DOHH2 (cell line): ENCODE measurements around the gene MAPRE3.

Source experiments
- H3F3A ChIP-seq: fragments of 200-600 bp; sonication (generic), shearing (Covaris generic); 2 replicates; pipeline ENCODE4 v1.6.0; 2016; ENCODE audit warnings: antibody characterized with exemption, mild to moderate bottlenecking; ENCODE audit not compliant: control insufficient read depth, insufficient read depth
- H3K27ac ChIP-seq: fragments of 200-600 bp; sonication (generic); 2 replicates; pipeline ENCODE4 v1.5.1; 2014; ENCODE audit warnings: low read depth, mild to moderate bottlenecking, low read length, moderate library complexity
- H3K27me3 ChIP-seq: fragments of 200-600 bp; sonication (generic); 2 replicates; pipeline ENCODE4 v1.6.1; 2014; ENCODE audit warnings: mild to moderate bottlenecking, low read length, mixed read lengths; ENCODE audit not compliant: control insufficient read depth
- H3K36me3 ChIP-seq: fragments of 200-600 bp; sonication (generic); 2 replicates; pipeline ENCODE4 v1.6.1; 2014; ENCODE audit warnings: mild to moderate bottlenecking, low read length, moderate library complexity, mixed read lengths; ENCODE audit not compliant: control insufficient read depth
- H3K4me1 ChIP-seq: fragments of 200-600 bp; sonication (generic); 2 replicates; pipeline ENCODE4 v1.6.1; 2014; ENCODE audit warnings: mild to moderate bottlenecking, low read length, mixed read lengths; ENCODE audit not compliant: control insufficient read depth
- H3K4me2 ChIP-seq: fragments of 200-600 bp; sonication (generic); 2 replicates; pipeline ENCODE4 v1.6.0; 2014; ENCODE audit warnings: mild to moderate bottlenecking, low read length, moderate library complexity
- H3K4me3 ChIP-seq: fragments of 200-600 bp; sonication (generic); 2 replicates; pipeline ENCODE4 v1.5.1; 2014; ENCODE audit warnings: mild to moderate bottlenecking, low read length, mixed read lengths
- H3K79me2 ChIP-seq: fragments of 200-600 bp; sonication (generic); 2 replicates; pipeline ENCODE4 v1.6.1; 2014; ENCODE audit warnings: mild to moderate bottlenecking, low read length, mixed read lengths; ENCODE audit not compliant: control insufficient read depth
- H3K9me2 ChIP-seq: fragments of 200-600 bp; sonication (generic); replicated peaks from 2 replicates; pipeline ENCODE4 v1.6.1; 2014; ENCODE audit warnings: mild to moderate bottlenecking, low read length, mixed read lengths; ENCODE audit not compliant: control insufficient read depth
- H3K9me3 ChIP-seq: fragments of 200-600 bp; sonication (generic); 2 replicates; pipeline ENCODE4 v1.6.1; 2014; ENCODE audit warnings: antibody characterized with exemption, low read length, mixed read lengths; ENCODE audit not compliant: control insufficient read depth, insufficient read depth
- H4K20me1 ChIP-seq: fragments of 200-600 bp; sonication (generic); 2 replicates; pipeline ENCODE4 v1.6.0; 2014; ENCODE audit warnings: low read depth, mild to moderate bottlenecking, antibody characterized with exemption, low read length, moderate library complexity; ENCODE audit not compliant: control insufficient read depth, insufficient read depth
- EZH2phosphoT487 ChIP-seq: fragments of 200-600 bp; sonication (generic); IDR thresholded peaks from 2 replicates; pipeline ENCODE4 v1.6.1; 2017; ENCODE audit warnings: borderline replicate concordance, mild to moderate bottlenecking, antibody characterized with exemption, low read length, moderate library complexity, mixed read lengths
- TF ChIP-seq, protein P1 (sequence below): fragments of 200-600 bp; sonication (generic); IDR thresholded peaks from one replicate; pipeline ENCODE4 v1.5.1; 2014; ENCODE audit warnings: antibody characterized with exemption, mild to moderate bottlenecking, low read depth, low read length; ENCODE audit not compliant: poor library complexity, severe bottlenecking

Gene MAPRE3

DNA sequence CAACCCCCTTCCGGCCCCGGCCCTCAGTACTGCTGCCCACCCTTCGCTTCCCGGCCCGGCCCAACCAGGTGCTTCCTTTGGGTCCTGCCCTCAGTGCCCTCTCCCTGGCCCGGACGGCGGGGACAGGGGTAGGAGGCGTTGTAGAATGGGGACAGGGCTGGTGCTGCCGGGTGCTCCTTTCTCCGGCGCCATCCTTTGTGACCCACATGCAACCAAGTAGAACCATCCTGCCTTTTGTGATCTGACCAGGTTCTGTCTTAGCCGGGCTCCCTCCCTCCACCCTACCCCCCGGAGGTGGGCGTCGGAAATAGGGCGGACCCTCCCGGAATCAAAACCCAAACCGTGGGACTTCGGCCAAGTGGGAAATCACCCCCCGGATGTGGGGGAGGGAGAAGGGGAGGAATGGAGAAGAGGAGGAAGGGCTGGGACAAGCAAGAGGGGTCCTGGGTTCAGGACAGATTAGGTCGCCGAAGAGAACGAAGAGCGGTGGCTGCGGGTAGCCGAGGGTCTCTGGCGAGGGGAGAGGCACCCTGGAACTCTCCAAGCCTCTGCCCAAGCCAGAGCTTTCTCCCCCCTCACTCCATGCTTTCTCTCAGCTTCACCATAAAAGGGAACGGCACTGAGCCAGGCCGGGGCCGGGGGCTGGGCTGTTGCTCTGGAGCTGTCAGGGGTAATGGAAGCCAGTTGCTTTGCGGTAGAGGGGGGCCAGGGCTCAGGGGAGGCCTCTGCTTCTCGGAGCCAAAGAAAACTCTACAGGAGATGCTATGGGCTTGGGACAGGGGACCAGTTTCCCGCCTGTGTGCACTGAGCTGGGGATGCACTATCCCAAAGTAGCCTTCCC lies 101.8 kb downstream of the MAPRE3 start:
- peaks cover 15% of the 10 kb centered on the region; the same call in 1 of the 2 replicates for H3F3A ChIP-seq
- no peaks in the 10 kb centered on the region for H3K27me3 ChIP-seq
- peaks cover 42% of the 10 kb centered on the region for H3K36me3 ChIP-seq
- H3K27ac ChIP-seq: no peak overlapping the region
- H3K9me2 ChIP-seq: no peaks in the 10 kb centered on the region
- H3K79me2 ChIP-seq: peaks cover 34% of the 10 kb centered on the region
- no peaks in the 10 kb centered on the region for H4K20me1 ChIP-seq
- H3K9me3 ChIP-seq: no peaks in the 10 kb centered on the region
- peaks cover 66% of the 10 kb centered on the region for H3K4me1 ChIP-seq
- peak overlapping the region; percentile 74 for H3K4me2 ChIP-seq
- peak overlapping the region; percentile 86 for H3K4me3 ChIP-seq
- TF ChIP-seq EZH2phosphoT487: no peak
- TF ChIP-seq, protein P1, sequence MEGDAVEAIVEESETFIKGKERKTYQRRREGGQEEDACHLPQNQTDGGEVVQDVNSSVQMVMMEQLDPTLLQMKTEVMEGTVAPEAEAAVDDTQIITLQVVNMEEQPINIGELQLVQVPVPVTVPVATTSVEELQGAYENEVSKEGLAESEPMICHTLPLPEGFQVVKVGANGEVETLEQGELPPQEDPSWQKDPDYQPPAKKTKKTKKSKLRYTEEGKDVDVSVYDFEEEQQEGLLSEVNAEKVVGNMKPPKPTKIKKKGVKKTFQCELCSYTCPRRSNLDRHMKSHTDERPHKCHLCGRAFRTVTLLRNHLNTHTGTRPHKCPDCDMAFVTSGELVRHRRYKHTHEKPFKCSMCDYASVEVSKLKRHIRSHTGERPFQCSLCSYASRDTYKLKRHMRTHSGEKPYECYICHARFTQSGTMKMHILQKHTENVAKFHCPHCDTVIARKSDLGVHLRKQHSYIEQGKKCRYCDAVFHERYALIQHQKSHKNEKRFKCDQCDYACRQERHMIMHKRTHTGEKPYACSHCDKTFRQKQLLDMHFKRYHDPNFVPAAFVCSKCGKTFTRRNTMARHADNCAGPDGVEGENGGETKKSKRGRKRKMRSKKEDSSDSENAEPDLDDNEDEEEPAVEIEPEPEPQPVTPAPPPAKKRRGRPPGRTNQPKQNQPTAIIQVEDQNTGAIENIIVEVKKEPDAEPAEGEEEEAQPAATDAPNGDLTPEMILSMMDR: no peak

DNA sequence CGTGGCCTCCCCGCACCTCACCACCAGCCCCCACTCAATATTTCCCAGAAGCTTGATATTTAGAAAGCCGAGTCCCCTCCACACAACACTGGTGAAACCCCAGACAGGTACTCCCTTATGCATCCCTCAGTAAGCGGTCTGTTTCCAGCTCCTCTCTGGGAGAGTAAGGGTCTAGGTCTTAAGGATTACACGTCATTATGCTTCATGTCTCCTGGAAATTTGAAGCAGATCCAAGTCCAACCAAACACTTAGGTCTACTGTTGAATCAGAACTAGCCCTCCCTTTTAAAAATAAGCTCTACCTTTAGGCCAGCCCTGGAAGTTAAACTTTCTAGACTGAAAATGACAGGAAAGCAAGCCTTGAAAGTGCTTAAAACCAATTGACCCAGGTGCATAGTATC lies 102.5 kb downstream of the MAPRE3 start:
- H3K27me3 ChIP-seq: no peaks in the 10 kb centered on the region
- TF ChIP-seq, protein P1: no peak
- no peak for TF ChIP-seq EZH2phosphoT487
- peaks cover 73% of the 10 kb centered on the region for H3K4me1 ChIP-seq
- no peak overlapping the region for H3K4me3 ChIP-seq
- H4K20me1 ChIP-seq: no peaks in the 10 kb centered on the region
- peaks cover 35% of the 10 kb centered on the region for H3K36me3 ChIP-seq
- H3K9me3 ChIP-seq: no peaks in the 10 kb centered on the region
- H3K27ac ChIP-seq: no peak overlapping the region
- peaks cover 15% of the 10 kb centered on the region; the same call in 1 of the 2 replicates for H3F3A ChIP-seq
- H3K9me2 ChIP-seq: no peaks in the 10 kb centered on the region
- peaks cover 34% of the 10 kb centered on the region for H3K79me2 ChIP-seq
- no peak overlapping the region for H3K4me2 ChIP-seq

DNA sequence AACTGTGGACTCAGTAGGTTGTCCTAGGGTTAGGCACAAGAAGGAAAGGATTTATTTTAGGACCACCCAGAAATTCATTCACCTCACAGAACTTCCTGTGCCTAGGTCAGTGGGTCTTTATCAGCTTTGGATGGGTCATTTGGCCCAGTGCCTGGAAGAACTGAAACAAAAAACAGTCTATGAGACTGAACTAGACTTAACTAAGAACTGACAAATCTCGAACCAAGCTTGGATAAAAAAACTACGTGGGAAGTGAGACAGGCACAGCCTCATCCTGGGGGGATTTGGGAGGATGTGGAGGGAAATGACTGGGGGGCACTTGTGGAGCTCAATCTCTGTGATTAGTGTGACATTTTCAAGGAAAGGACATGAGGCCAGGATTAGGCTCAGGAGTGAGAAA lies 103.3 kb downstream of the MAPRE3 start:
- Histone ChIP-seq H3K9me2 (no peaks in the 10 kb centered on the region), H3K27me3 (no peaks in the 10 kb centered on the region), H3K9me3 (no peaks in the 10 kb centered on the region), H3F3A (peaks cover 15% of the 10 kb centered on the region; the same call in 1 of the 2 replicates), H3K4me3 (no peak overlapping the region), H3K4me1 (peaks cover 79% of the 10 kb centered on the region), H3K79me2 (peaks cover 26% of the 10 kb centered on the region), H3K36me3 (peaks cover 26% of the 10 kb centered on the region), H3K27ac (no peak overlapping the region), H3K4me2 (no peak overlapping the region), H4K20me1 (no peaks in the 10 kb centered on the region)
- TF ChIP-seq, protein P1: no peak
- no peak for TF ChIP-seq EZH2phosphoT487
